PC-3 (cell line): ENCODE results near the gene ACSM3. TPM values are rescaled to one million over a fixed set of nuclear protein-coding genes. Genes with fewer than 3 reads are reported as not detected.

Experiments used
- ATAC-seq: fragments of 200-7000 bp; cut with Tn5 transposase; 2 replicates; pipeline ENCODE4 v1.9.1; 2020; ENCODE audit warnings: mild to moderate bottlenecking, moderate library complexity
- BruUV-seq: library from RNA; stranded (reverse); fragments of 400-500 nt; replicated peaks from 2 replicates; lab custom pipeline; 2021; lab: Mats Ljungman, UMichigan
- CTCF ChIA-PET: fragments of 300-600 bp; sonication (Branson Sonifier 250); formaldehyde crosslinking; loops from one replicate; lab custom pipeline; 2022; ENCODE audit warnings: antibody characterized with exemption; lab: Charles Lee
- POLR2A ChIA-PET: fragments of 300-600 bp; sonication (Branson Sonifier 250); formaldehyde crosslinking; loops from one replicate; lab custom pipeline; 2022; ENCODE audit warnings: antibody characterized with exemption; ENCODE audit not compliant: unreplicated experiment; lab: Charles Lee
- DNase-seq: peaks from one replicate; pipeline ENCODE4 v3.0.0-alpha.2; 2015
- H2AFZ ChIP-seq: fragments of 300-600 bp; sonication (generic); 2 replicates; pipeline ENCODE4 v1.6.0; 2016; ENCODE audit warnings: antibody characterized with exemption, low read length
- H3F3A ChIP-seq: fragments of 300-600 bp; sonication (generic); one replicate; pipeline ENCODE4 v1.6.0; 2017; ENCODE audit warnings: antibody characterized with exemption, low read length, control low read depth, mild to moderate bottlenecking; ENCODE audit not compliant: unreplicated experiment
- H3K27ac ChIP-seq: fragments of 300-600 bp; sonication (generic); 2 replicates; pipeline ENCODE4 v1.5.1; 2016; ENCODE audit warnings: mild to moderate bottlenecking, low read length
- H3K27me3 ChIP-seq: fragments of 300-600 bp; sonication (generic); 2 replicates; pipeline ENCODE4 v1.6.1; 2016; ENCODE audit warnings: low read length, mixed read lengths
- H3K36me3 ChIP-seq: fragments of 300-600 bp; sonication (generic); 2 replicates; pipeline ENCODE4 v1.6.1; 2016; ENCODE audit warnings: low read depth, mixed run types, low read length, mixed read lengths
- H3K4me1 ChIP-seq: fragments of 300-600 bp; sonication (generic); 2 replicates; pipeline ENCODE4 v1.5.1; 2016; ENCODE audit warnings: low read length; ENCODE audit not compliant: insufficient read depth
- H3K4me2 ChIP-seq: fragments of 300-600 bp; sonication (generic); 2 replicates; pipeline ENCODE4 v1.6.0; 2016; ENCODE audit warnings: low read length
- H3K4me3 ChIP-seq: fragments of 300-600 bp; sonication (generic); 2 replicates; pipeline ENCODE4 v1.5.1; 2016; ENCODE audit warnings: mild to moderate bottlenecking, low read length, mixed read lengths
- H3K79me2 ChIP-seq: fragments of 300-600 bp; sonication (generic); 2 replicates; pipeline ENCODE4 v1.6.1; 2017; ENCODE audit warnings: low read length, mixed read lengths
- H3K9ac ChIP-seq: fragments of 300-600 bp; sonication (generic); 2 replicates; pipeline ENCODE4 v1.6.0; 2016; ENCODE audit warnings: mild to moderate bottlenecking, low read length
- H3K9me2 ChIP-seq: fragments of 300-600 bp; sonication (generic); replicated peaks from 2 replicates; pipeline ENCODE4 v1.6.1; 2016; ENCODE audit warnings: mixed run types, low read length, mixed read lengths
- H3K9me3 ChIP-seq: fragments of 300-600 bp; sonication (generic); 2 replicates; pipeline ENCODE4 v1.6.1; 2016; ENCODE audit warnings: low read length, mixed read lengths
- H4K20me1 ChIP-seq: fragments of 300-600 bp; sonication (generic); 2 replicates; pipeline ENCODE4 v1.6.1; 2016; ENCODE audit warnings: low read length, mixed read lengths
- EZH2 ChIP-seq: fragments of 300-600 bp; sonication (generic); IDR thresholded peaks from one replicate; pipeline ENCODE4 v1.6.1; 2017; ENCODE audit warnings: antibody characterized with exemption, mild to moderate bottlenecking, low read length; ENCODE audit not compliant: unreplicated experiment
- EZH2phosphoT487 ChIP-seq: fragments of 300-600 bp; sonication (generic); IDR thresholded peaks from 2 replicates; pipeline ENCODE4 v1.6.1; 2018; ENCODE audit warnings: mild to moderate bottlenecking, antibody characterized with exemption, low read length, borderline replicate concordance
- intact Hi-C: fragments of 100-400 bp; cut with micrococcal nuclease; formaldehyde crosslinking; loops from 2 replicates; pipeline ENCODE4 v1.9.0; 2023
- total RNA-seq: library from RNA; depleted of rRNA; stranded (reverse); fragments of >200 nt; gene quantifications from 2 replicates; pipeline ENCODE4 v1.2.3, GENCODE V29; 2014
- TF ChIP-seq, protein P1 (sequence below): fragments of 300-600 bp; sonication (generic); conservative IDR thresholded peaks from 2 replicates; pipeline ENCODE4 v1.5.1; 2017; ENCODE audit warnings: antibody characterized with exemption, low read depth, mild to moderate bottlenecking, low read length

ACSM3 gene
- total RNA-seq, 1 experiment from 2014 or later = 4.0 TPM

DNA sequence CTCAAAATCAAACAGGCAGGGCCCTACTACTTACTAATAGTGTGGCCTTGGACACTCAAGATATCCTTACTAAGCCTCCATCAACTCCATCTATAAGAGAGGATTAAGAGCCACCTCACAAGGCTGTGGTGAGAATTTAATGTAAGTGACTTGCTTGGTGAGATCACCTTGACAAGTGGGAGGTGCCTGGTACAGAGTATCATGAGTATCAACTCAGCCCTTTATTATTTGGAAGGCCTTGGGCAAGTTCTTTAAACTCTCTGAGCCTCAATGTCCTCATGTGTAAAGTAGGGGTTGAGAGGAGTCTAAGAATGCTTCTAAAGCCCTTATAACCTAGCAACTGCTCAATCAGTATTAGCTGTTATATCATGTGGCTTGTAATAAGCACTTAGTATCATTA is 37.2 kb upstream of the ACSM3 start:
- intact Hi-C loops = no loop called here
- no peaks in the 10 kb centered on the region for H3K27me3 ChIP-seq
- DNase-seq (no peak), ATAC-seq (no peak)
- H3K9me3 ChIP-seq = no peaks in the 10 kb centered on the region
- no peak overlapping the region for H3K9ac ChIP-seq
- no peaks in the 10 kb centered on the region for H4K20me1 ChIP-seq
- H3K79me2 ChIP-seq = no peaks in the 10 kb centered on the region
- no peaks in the 10 kb centered on the region for H3K36me3 ChIP-seq
- H3K4me1 ChIP-seq = no peaks in the 10 kb centered on the region
- H3K4me2 ChIP-seq = no peak overlapping the region
- no peaks in the 10 kb centered on the region for H3F3A ChIP-seq
- no peak overlapping the region for H3K27ac ChIP-seq
- no peaks in the 10 kb centered on the region for H3K9me2 ChIP-seq
- no peak overlapping the region for H3K4me3 ChIP-seq
- CTCF ChIA-PET = no interaction called here
- no TSS peak for BruUV-seq
- POLR2A ChIA-PET = no interaction called here
- H2AFZ ChIP-seq = no peak overlapping the region
- TF ChIP-seq EZH2phosphoT487 = no peak
- TF ChIP-seq, protein P1, sequence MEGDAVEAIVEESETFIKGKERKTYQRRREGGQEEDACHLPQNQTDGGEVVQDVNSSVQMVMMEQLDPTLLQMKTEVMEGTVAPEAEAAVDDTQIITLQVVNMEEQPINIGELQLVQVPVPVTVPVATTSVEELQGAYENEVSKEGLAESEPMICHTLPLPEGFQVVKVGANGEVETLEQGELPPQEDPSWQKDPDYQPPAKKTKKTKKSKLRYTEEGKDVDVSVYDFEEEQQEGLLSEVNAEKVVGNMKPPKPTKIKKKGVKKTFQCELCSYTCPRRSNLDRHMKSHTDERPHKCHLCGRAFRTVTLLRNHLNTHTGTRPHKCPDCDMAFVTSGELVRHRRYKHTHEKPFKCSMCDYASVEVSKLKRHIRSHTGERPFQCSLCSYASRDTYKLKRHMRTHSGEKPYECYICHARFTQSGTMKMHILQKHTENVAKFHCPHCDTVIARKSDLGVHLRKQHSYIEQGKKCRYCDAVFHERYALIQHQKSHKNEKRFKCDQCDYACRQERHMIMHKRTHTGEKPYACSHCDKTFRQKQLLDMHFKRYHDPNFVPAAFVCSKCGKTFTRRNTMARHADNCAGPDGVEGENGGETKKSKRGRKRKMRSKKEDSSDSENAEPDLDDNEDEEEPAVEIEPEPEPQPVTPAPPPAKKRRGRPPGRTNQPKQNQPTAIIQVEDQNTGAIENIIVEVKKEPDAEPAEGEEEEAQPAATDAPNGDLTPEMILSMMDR = no peak

DNA sequence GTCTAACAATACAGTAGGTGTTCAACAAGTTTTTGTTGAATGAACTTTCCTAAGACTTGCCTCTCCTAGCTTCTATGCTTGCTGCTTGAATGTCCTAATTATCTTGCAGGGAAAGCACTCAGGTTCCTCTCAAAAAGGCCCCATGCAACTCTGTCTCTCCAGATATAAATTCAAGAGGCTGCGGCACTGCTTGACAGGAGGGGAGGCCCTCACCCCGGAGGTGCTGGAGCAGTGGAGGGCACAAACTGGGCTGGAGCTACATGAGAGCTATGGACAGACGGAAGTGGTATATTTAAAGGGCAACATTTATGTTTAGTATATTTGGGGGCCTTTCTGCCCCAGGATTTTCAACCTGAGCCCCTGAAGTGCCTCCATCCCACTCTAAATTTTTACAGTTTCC is 36.6 kb upstream of the ACSM3 start:
- no peak overlapping the region for H3K27ac ChIP-seq
- H3K79me2 ChIP-seq = no peaks in the 10 kb centered on the region
- CTCF ChIA-PET = no interaction called here
- H3K9me3 ChIP-seq = no peaks in the 10 kb centered on the region
- no peak overlapping the region for H3K4me3 ChIP-seq
- no TSS peak for BruUV-seq
- H3K4me1 ChIP-seq = no peaks in the 10 kb centered on the region
- no peaks in the 10 kb centered on the region for H3F3A ChIP-seq
- intact Hi-C loops = no loop called here
- TF ChIP-seq EZH2 (no peak), EZH2phosphoT487 (no peak)
- TF ChIP-seq, protein P1 = no peak
- no peak for ATAC-seq
- no peaks in the 10 kb centered on the region for H4K20me1 ChIP-seq
- no peak overlapping the region for H2AFZ ChIP-seq
- H3K9me2 ChIP-seq = no peaks in the 10 kb centered on the region
- no peak for DNase-seq
- POLR2A ChIA-PET = no interaction called here
- H3K4me2 ChIP-seq = no peak overlapping the region
- no peaks in the 10 kb centered on the region for H3K36me3 ChIP-seq
- no peaks in the 10 kb centered on the region for H3K27me3 ChIP-seq
- H3K9ac ChIP-seq = no peak overlapping the region

DNA sequence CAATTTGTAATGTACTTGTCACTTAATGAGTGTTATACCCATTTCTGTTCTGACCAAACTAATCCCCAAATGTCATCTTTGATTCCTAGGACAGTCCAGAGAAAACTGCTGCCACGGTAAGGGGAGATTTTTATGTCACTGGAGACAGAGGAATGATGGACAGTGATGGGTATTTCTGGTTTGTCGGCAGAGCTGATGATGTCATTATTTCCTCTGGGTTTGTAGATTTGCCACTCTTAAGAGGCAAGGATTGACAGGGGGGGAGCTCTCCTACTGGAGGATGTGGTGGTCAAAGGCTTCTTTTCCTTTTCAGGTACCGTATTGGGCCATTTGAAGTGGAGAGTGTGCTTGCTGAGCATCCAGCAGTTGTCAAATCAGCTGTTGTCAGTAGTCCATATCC is 34.7 kb upstream of the ACSM3 start:
- DNase-seq = no peak
- no peak overlapping the region for H3K27ac ChIP-seq
- H3K79me2 ChIP-seq = no peaks in the 10 kb centered on the region
- H3K27me3 ChIP-seq = no peaks in the 10 kb centered on the region
- intact Hi-C loops = no loop called here
- POLR2A ChIA-PET = interaction anchor here (0.5 kb wide), 1 partner anchor 615 kb away, joined by 4 read pairs; no protein-coding TSS in a partner anchor
- ATAC-seq = no peak
- no peak overlapping the region for H3K9ac ChIP-seq
- H3K4me2 ChIP-seq = no peak overlapping the region
- H3K4me3 ChIP-seq = no peak overlapping the region
- TF ChIP-seq EZH2 (no peak), EZH2phosphoT487 (no peak)
- H3K36me3 ChIP-seq = no peaks in the 10 kb centered on the region
- CTCF ChIA-PET = no interaction called here
- H2AFZ ChIP-seq = no peak overlapping the region
- no TSS peak for BruUV-seq
- no peaks in the 10 kb centered on the region for H4K20me1 ChIP-seq
- no peaks in the 10 kb centered on the region for H3K4me1 ChIP-seq
- H3K9me2 ChIP-seq = no peaks in the 10 kb centered on the region
- no peaks in the 10 kb centered on the region for H3K9me3 ChIP-seq
- H3F3A ChIP-seq = no peaks in the 10 kb centered on the region
